HUES48 (cell line): ENCODE results near the gene FAM204A.

ENCODE experiments used
- H3K27ac ChIP-seq: one replicate; pipeline ENCODE4 v1.7.0; 2013; ENCODE audit warnings: low read depth, low read length, inconsistent platforms
- H3K27me3 ChIP-seq: 2 replicates; pipeline ENCODE4 v1.6.1; 2013; ENCODE audit warnings: mild to moderate bottlenecking, low read length; ENCODE audit not compliant: control insufficient read depth, insufficient read depth
- H3K36me3 ChIP-seq: 2 replicates; pipeline ENCODE4 v1.6.1; 2013; ENCODE audit warnings: low read length; ENCODE audit not compliant: control insufficient read depth, insufficient read depth
- H3K4me1 ChIP-seq: 2 replicates; pipeline ENCODE4 v1.6.1; 2013; ENCODE audit warnings: mild to moderate bottlenecking, low read length; ENCODE audit not compliant: control insufficient read depth, insufficient read depth
- H3K4me3 ChIP-seq: 2 replicates; pipeline ENCODE4 v1.5.1; 2013; ENCODE audit warnings: mild to moderate bottlenecking, low read depth, low read length
- H3K9ac ChIP-seq: 2 replicates; pipeline ENCODE4 v1.6.1; 2013; ENCODE audit warnings: mild to moderate bottlenecking, low read depth, low read length, moderate library complexity
- H3K9me3 ChIP-seq: 2 replicates; pipeline ENCODE4 v1.6.1; 2013; ENCODE audit warnings: low read length; ENCODE audit not compliant: control insufficient read depth, insufficient read depth

The FAM204A gene

DNA sequence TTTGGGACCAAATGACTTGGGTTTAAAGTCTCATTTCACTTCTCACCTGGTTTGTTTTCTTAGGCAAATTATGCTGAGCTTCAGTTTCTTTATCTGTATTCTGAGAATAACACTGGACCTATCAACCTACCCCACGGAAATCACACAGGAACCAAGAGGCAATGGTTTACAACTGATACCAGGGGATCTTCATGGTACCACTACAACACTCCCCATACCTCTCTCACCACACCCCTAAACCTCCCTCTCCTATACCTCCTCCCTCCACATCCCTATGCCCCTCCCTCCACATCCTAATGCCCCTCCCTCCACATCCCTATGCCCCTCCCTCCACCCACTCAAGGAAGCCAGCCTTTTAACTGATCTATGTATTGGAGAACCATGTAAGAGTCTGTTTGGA is 9.9 kb downstream of the FAM204A start:
- Histone ChIP-seq H3K4me3 (no peak overlapping the region), H3K4me1 (no peaks in the 10 kb centered on the region), H3K36me3 (peaks cover 79% of the 10 kb centered on the region), H3K27me3 (no peaks in the 10 kb centered on the region), H3K27ac (no peak overlapping the region), H3K9ac (no peak overlapping the region), H3K9me3 (no peaks in the 10 kb centered on the region)

DNA sequence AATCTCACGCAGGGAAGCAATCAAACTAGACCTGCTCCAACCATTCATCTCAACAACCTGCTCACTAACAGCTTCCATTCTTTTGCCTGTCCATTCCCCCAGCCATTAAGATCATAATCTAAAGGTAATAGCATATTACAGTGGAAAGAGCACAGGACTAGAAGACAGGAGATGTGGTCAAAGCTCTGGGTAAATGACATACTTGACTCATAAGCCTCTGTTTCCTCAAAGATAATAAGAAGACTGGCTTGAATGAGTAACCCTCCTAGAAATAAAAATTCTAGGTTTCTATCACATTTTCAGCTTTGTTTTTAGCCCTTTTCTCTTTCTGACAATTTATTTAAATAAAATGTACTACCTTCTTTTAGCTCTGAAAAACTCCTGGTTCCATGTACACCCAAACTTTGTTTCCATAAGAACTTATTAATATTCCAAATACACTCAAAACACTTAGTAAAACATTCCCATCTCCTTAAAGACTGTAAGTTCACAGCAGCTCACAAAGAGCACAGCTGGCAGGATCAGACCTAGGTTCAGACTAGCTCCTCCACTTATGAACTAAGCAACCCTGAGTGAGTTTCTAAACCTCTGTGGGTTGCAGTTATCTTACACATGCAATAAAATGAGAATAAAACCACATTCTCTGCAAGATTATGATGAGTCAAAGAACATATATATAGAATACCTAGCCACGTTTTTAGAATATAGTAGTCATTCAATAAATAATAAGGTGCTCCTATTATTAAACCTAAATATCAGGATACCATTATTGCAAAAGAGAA is 11.6 kb downstream of the FAM204A start:
- H3K27ac ChIP-seq: no peak overlapping the region
- H3K36me3 ChIP-seq: peaks cover 82% of the 10 kb centered on the region
- no peak overlapping the region for H3K4me3 ChIP-seq
- H3K27me3 ChIP-seq: no peaks in the 10 kb centered on the region
- H3K9ac ChIP-seq: no peak overlapping the region
- no peaks in the 10 kb centered on the region for H3K9me3 ChIP-seq
- H3K4me1 ChIP-seq: no peaks in the 10 kb centered on the region

DNA sequence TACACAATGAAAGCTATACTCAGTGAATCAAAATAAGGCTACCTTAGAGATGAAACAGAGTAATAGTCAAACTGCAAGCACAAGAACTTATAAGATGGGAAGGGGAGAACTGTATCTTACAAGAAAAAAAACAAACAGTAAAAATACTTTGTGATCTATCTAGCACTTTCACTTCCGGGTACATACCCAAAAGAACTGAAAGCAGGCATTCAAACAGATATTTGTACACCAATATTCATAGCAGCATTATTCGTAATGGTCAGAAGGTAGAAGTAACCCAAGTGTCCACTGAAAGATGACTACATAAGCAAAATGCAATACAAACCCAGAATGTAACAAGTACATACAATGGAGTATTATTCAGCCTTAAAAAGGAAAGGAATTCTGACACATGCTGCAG is 18.0 kb downstream of the FAM204A start:
- Histone ChIP-seq H3K4me1 (no peaks in the 10 kb centered on the region), H3K9ac (no peak overlapping the region)

DNA sequence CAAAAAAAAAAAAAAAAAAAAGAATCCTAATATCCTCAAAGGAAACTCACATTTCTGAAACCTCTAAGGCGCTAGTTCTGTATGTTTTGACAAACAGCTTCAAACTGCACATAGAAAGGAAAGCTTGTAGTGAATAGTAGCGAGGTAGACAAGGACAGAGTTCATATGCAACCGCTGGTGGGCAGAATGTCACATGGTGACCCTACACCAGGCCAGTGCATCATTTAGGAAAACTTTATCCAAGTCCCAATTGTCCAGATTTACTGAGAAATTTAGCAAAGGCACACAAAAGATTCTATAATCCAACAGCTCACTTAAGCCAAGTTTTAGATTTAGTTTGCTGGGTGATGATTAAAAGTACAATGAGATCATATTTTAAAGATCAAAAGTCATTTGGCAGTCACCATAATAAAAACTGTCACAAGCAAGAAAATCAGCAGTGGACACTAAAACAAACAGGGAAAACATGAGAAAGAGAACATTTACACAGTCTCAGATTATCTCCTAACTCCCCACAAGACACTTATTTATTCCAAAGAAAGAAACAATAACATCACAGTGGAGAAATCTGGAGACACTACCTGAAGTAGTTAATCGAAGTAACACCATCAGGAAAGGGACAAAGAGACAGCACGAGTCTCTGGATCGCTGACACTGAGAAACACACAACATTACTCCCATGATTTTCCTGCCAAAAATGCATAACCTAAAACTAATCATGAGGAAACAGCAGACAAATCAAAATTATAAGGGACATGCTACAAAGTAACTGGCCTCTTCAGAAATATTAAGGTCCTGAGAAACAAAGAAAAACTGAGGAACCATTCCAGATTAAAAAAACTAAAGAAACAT is 20.2 kb downstream of the FAM204A start:
- Histone ChIP-seq H3K4me3 (no peak overlapping the region), H3K27ac (no peak overlapping the region), H3K4me1 (no peaks in the 10 kb centered on the region), H3K36me3 (peaks cover 54% of the 10 kb centered on the region), H3K9ac (no peak overlapping the region), H3K27me3 (no peaks in the 10 kb centered on the region), H3K9me3 (no peaks in the 10 kb centered on the region)

More for the DNA sequence above, 18.0 kb downstream of the FAM204A start:
- Histone ChIP-seq H3K9me3 (no peaks in the 10 kb centered on the region), H3K27ac (no peak overlapping the region), H3K4me3 (no peak overlapping the region), H3K36me3 (peaks cover 72% of the 10 kb centered on the region), H3K27me3 (no peaks in the 10 kb centered on the region)

DNA sequence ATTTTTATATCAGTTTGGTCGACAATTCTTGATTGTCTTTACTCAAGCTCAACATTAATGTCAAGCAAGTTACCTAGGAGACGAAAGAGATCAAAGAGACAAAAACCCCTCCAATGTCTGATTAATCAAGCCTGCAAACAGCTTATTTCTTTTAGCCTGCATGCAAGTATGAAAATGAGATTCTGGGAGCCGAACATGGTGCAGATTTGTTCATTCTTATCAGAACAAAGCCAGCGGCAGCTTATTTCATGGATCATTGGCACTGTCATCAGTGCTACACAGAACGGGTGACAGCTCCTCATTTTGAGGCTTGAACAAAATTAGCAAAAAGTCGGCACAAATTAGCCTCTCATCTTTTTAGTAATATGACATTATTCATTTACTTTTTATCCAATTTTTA is 26.5 kb downstream of the FAM204A start:
- no peak overlapping the region for H3K27ac ChIP-seq
- no peaks in the 10 kb centered on the region for H3K27me3 ChIP-seq
- H3K4me1 ChIP-seq: no peaks in the 10 kb centered on the region
- H3K9ac ChIP-seq: no peak overlapping the region
- no peaks in the 10 kb centered on the region for H3K9me3 ChIP-seq
- peaks cover 13% of the 10 kb centered on the region; the same call in 1 of the 2 replicates for H3K36me3 ChIP-seq
- no peak overlapping the region for H3K4me3 ChIP-seq

DNA sequence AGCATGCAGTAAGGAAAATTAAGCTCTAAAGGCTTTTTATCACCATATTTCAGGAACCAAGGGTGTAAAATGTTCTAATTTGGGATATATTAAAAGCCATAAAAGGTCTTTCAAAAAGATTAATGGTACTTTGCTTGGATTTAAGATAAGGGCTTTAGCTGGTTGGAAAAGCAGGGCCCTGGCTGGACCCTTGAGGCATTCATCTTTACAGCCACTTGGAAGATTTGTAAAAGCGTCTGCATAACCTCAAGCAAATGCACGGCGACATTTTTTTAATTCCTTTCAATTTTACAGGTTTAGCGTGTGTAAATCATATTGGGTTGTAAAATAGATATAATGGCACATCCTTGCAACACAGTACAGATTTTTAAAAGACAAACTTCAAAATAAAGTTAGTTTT is 27.2 kb downstream of the FAM204A start:
- no peaks in the 10 kb centered on the region for H3K27me3 ChIP-seq
- H3K9ac ChIP-seq: no peak overlapping the region
- no peaks in the 10 kb centered on the region for H3K9me3 ChIP-seq
- H3K4me3 ChIP-seq: no peak overlapping the region
- peaks cover 11% of the 10 kb centered on the region; the same call in 1 of the 2 replicates for H3K36me3 ChIP-seq
- H3K4me1 ChIP-seq: no peaks in the 10 kb centered on the region
- H3K27ac ChIP-seq: no peak overlapping the region

DNA sequence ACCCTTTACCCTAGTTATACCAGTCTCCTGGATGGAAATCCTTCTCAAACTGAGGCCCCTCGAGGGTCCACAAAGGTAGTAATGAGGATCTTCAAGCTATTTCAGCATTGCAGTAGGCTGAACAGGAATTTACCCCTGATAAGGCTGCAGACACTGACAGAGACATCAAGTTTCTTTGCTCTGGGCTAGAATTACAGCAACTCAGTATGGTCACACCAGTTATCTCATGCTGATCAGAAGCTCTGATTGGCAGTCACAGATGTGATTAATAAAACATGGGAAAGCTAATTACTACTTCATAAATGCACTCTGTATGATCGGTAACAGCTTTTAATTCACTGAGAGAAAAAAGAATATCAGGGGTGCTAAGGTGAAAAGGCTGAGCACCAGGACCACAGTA is 30.6 kb downstream of the FAM204A start:
- no peaks in the 10 kb centered on the region for H3K4me1 ChIP-seq
- peaks cover 21% of the 10 kb centered on the region for H3K36me3 ChIP-seq
- H3K9ac ChIP-seq: no peak overlapping the region
- H3K27ac ChIP-seq: no peak overlapping the region
- H3K4me3 ChIP-seq: no peak overlapping the region
- no peaks in the 10 kb centered on the region for H3K9me3 ChIP-seq
- H3K27me3 ChIP-seq: no peaks in the 10 kb centered on the region

DNA sequence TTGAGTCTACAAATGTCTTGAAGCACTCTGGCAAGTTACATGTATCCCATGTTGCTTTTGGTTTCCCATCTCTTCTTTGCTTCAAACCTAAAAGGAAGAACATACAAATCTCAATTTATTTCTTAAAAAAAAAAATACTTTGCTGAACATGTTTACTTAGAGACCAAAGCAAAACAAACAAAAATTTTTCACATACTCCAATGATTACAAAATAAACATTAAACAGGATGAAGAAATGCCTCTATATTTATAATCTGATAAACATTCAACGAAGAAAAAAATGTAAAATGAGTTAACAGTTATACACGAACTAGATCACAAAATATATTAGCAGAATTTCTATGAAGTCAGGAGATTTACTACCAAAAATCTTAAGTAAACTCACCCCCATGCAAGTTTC is 31.3 kb downstream of the FAM204A start:
- no peak overlapping the region for H3K4me3 ChIP-seq
- H3K4me1 ChIP-seq: no peaks in the 10 kb centered on the region
- no peaks in the 10 kb centered on the region for H3K9me3 ChIP-seq
- peaks cover 21% of the 10 kb centered on the region for H3K36me3 ChIP-seq
- no peak overlapping the region for H3K9ac ChIP-seq
- H3K27ac ChIP-seq: no peak overlapping the region
- no peaks in the 10 kb centered on the region for H3K27me3 ChIP-seq

DNA sequence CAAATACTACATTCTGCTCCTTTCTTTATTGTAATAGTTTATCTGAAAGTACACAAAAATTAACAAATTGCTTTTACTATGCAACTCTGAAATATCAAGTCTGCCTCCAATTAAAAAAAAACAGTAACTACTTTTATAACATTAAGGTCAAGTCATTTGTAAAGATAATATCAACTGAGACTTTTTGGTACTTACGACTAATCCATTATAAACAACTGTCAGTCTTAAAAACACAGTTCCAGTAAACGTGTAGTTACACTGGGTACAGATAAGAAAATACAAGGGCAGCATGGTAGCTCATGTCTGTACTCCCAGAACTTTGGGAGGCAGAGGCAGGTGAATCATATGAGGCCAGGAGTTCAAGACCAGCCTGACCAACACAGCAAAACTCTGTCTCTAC is 32.2 kb downstream of the FAM204A start:
- Histone ChIP-seq H3K4me1 (no peaks in the 10 kb centered on the region), H3K36me3 (peaks cover 21% of the 10 kb centered on the region), H3K9ac (no peak overlapping the region), H3K27ac (no peak overlapping the region), H3K4me3 (no peak overlapping the region), H3K9me3 (no peaks in the 10 kb centered on the region), H3K27me3 (no peaks in the 10 kb centered on the region)

DNA sequence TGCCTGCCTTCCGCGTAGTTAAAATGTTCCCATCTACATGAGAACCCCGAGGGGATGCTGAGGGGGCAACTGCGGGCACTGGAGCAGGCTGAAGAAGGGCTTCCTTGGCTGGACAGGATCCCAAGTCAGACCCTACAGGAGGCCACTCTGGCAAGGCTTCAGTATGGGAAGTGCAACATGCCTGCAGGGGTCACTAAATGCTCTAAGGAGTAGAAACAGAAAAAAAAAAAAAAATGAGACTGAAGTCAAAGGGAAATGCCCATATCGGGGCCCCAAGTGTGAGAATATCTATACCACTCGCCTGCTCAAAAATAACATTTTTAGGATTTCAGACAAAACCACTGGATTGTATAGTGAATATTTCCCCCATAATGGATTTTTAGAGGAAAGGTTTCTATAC is 33.5 kb downstream of the FAM204A start:
- no peak overlapping the region for H3K9ac ChIP-seq

DNA sequence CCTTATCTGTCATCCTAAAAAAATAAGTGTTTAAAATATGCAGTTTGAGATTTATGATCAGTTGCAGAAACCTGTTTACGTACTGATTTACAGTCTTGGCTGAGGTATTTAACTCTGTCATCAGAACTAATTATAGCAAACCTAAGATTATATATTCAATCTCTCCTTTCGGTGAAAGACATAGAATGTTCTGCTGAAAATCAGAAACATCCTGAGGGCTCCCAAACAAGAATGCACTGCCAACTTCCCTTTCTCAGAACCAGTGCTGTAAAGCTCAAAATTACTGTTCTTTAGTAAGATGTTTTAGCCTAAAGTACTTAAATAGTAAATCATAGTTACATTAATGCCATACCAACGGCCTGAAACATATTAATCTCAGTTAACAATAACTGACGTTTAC is 34.3 kb downstream of the FAM204A start:
- Histone ChIP-seq H3K9me3 (no peaks in the 10 kb centered on the region), H3K4me1 (no peaks in the 10 kb centered on the region), H3K4me3 (no peak overlapping the region), H3K27me3 (no peaks in the 10 kb centered on the region), H3K36me3 (peaks cover 21% of the 10 kb centered on the region), H3K9ac (no peak overlapping the region), H3K27ac (no peak overlapping the region)

More for the DNA sequence above, 33.5 kb downstream of the FAM204A start:
- peaks cover 21% of the 10 kb centered on the region for H3K36me3 ChIP-seq
- no peaks in the 10 kb centered on the region for H3K27me3 ChIP-seq
- no peak overlapping the region for H3K27ac ChIP-seq
- H3K9me3 ChIP-seq: no peaks in the 10 kb centered on the region
- no peak overlapping the region for H3K4me3 ChIP-seq
- no peaks in the 10 kb centered on the region for H3K4me1 ChIP-seq
